Neural cell (in vitro differentiated cells): ENCODE measurements around the gene VSIG8. TPM values are rescaled to one million over a fixed set of nuclear protein-coding genes. Genes with fewer than 3 reads are reported as not detected.

Experiments
- H2AFZ ChIP-seq: fragments of 200-600, 300-800 bp; sonication (generic), shearing (Covaris generic); 2 replicates; pipeline ENCODE4 v1.6.0; 2014; ENCODE audit warnings: low read depth, mild to moderate bottlenecking, antibody characterized with exemption, low read length, moderate library complexity
- H3F3A ChIP-seq: fragments of 200-600 bp; shearing (Covaris generic); 2 replicates; pipeline ENCODE4 v1.6.1; 2016; ENCODE audit warnings: mild to moderate bottlenecking, moderate library complexity, mixed read lengths, antibody characterized with exemption, low read length; ENCODE audit not compliant: insufficient read depth, poor library complexity, severe bottlenecking
- H3K27ac ChIP-seq: fragments of 200-600, 300-800 bp; sonication (generic), shearing (Covaris generic); 2 replicates; pipeline ENCODE4 v1.5.1; 2014; ENCODE audit warnings: mild to moderate bottlenecking, low read length, moderate library complexity
- H3K27me3 ChIP-seq: fragments of 300-800, 200-600 bp; sonication (generic), shearing (Covaris generic); 2 replicates; pipeline ENCODE4 v1.6.0; 2014; ENCODE audit warnings: mild to moderate bottlenecking, low read depth, low read length, moderate library complexity; ENCODE audit not compliant: insufficient read depth
- H3K36me3 ChIP-seq: fragments of 300-800, 200-600 bp; sonication (generic), shearing (Covaris generic); 2 replicates; pipeline ENCODE4 v1.5.1; 2014; ENCODE audit warnings: mild to moderate bottlenecking, antibody characterized with exemption, low read length, moderate library complexity; ENCODE audit not compliant: insufficient read depth
- H3K4me2 ChIP-seq: fragments of 300-800, 200-600 bp; sonication (generic), shearing (Covaris generic); 2 replicates; pipeline ENCODE4 v1.6.0; 2014; ENCODE audit warnings: mild to moderate bottlenecking, low read length
- H3K4me3 ChIP-seq: fragments of 300-800, 200-600 bp; sonication (generic), shearing (Covaris generic); 2 replicates; pipeline ENCODE4 v1.5.1; 2014; ENCODE audit warnings: mild to moderate bottlenecking, low read length, moderate library complexity
- H3K79me2 ChIP-seq: fragments of 200-600 bp; shearing (Covaris generic); replicated peaks from 2 replicates; pipeline ENCODE4 v1.6.0; 2014; ENCODE audit warnings: mild to moderate bottlenecking, low read length, moderate library complexity; ENCODE audit not compliant: insufficient read depth
- H3K9ac ChIP-seq: fragments of 300-800, 200-600 bp; sonication (generic), shearing (Covaris generic); 2 replicates; pipeline ENCODE4 v1.6.1; 2016; ENCODE audit warnings: mild to moderate bottlenecking, low read length, mixed read lengths
- H3K9me2 ChIP-seq: fragments of 200-600 bp; shearing (Covaris generic); 2 replicates; pipeline ENCODE4 v1.6.1; 2016; ENCODE audit warnings: mild to moderate bottlenecking, low read length, mixed read lengths; ENCODE audit not compliant: insufficient read depth
- H3K9me3 ChIP-seq: fragments of 200-600, 300-800 bp; sonication (generic), shearing (Covaris generic); 2 replicates; pipeline ENCODE4 v1.6.1; 2016; ENCODE audit warnings: mild to moderate bottlenecking, mixed run types, low read length, moderate library complexity, mixed read lengths
- H4K20me1 ChIP-seq: fragments of 200-600 bp; shearing (Covaris generic); 2 replicates; pipeline ENCODE4 v1.6.1; 2016; ENCODE audit warnings: mild to moderate bottlenecking, mixed run types; ENCODE audit not compliant: insufficient read depth
- CTCF ChIP-seq: fragments of 450-650 bp; IDR thresholded peaks from 2 replicates; pipeline ENCODE4 v1.5.1; 2014; ENCODE audit warnings: antibody characterized with exemption, mild to moderate bottlenecking, moderate library complexity; ENCODE audit not compliant: poor library complexity, severe bottlenecking
- EP300 ChIP-seq: fragments of 450-650 bp; conservative IDR thresholded peaks from 2 replicates; pipeline ENCODE4 v1.6.1; 2014; ENCODE audit warnings: antibody characterized with exemption, mild to moderate bottlenecking, moderate library complexity; ENCODE audit not compliant: poor library complexity, severe bottlenecking
- EZH2 ChIP-seq: fragments of 200-600, 300-800 bp; shearing (Covaris generic), sonication (generic); IDR thresholded peaks from 2 replicates; pipeline ENCODE4 v1.6.1; 2014; ENCODE audit warnings: antibody characterized with exemption, low read length, borderline replicate concordance, mild to moderate bottlenecking; ENCODE audit not compliant: insufficient read depth, poor library complexity, severe bottlenecking
- MXI1 ChIP-seq: fragments of 450-650 bp; conservative IDR thresholded peaks from 2 replicates; pipeline ENCODE4 v1.6.1; 2014; ENCODE audit warnings: antibody characterized with exemption, mild to moderate bottlenecking; ENCODE audit not compliant: poor library complexity, severe bottlenecking
- POLR2AphosphoS5 ChIP-seq: IDR thresholded peaks from 2 replicates; pipeline ENCODE4 v1.6.1; 2012
- RAD21 ChIP-seq: fragments of 450-650 bp; conservative IDR thresholded peaks from 2 replicates; pipeline ENCODE4 v1.6.1; 2014; ENCODE audit warnings: antibody characterized with exemption, mild to moderate bottlenecking, moderate library complexity
- REST ChIP-seq: IDR thresholded peaks from 2 replicates; pipeline ENCODE4 v1.6.1; 2012; ENCODE audit warnings: borderline replicate concordance
- SMC3 ChIP-seq: fragments of 450-650 bp; conservative IDR thresholded peaks from 2 replicates; pipeline ENCODE4 v1.6.1; 2014; ENCODE audit warnings: antibody characterized with exemption, mild to moderate bottlenecking, moderate library complexity; ENCODE audit not compliant: poor library complexity
- TAF1 ChIP-seq: IDR thresholded peaks from 2 replicates; pipeline ENCODE4 v1.6.1; 2012; ENCODE audit warnings: low read depth
- polyA plus RNA-seq: library from polyadenylated mRNA; depleted of rRNA; stranded (reverse); fragments of >200 nt; gene quantifications from 2 replicates; pipeline ENCODE4 v1.2.3, GENCODE V29; 2014

VSIG8 gene
- polyA plus RNA-seq, 1 donor from 2014 or later, result 0.37 TPM

GRCh38 chr1:159845751-159846629 lies 16.5 kb downstream of the VSIG8 start:
- Histone ChIP-seq H3K9me2 (no peaks in the 10 kb centered on the region), H3K27me3 (peaks cover 52% of the 10 kb centered on the region), H3F3A (no peaks in the 10 kb centered on the region), H3K36me3 (no peaks in the 10 kb centered on the region), H3K4me2 (no peak overlapping the region), H4K20me1 (no peaks in the 10 kb centered on the region), H3K27ac (no peak overlapping the region), H3K9ac (no peak overlapping the region), H3K4me3 (no peak overlapping the region), H3K9me3 (no peaks in the 10 kb centered on the region), H2AFZ (no peak overlapping the region), H3K79me2 (no peaks in the 10 kb centered on the region)
- TF ChIP-seq POLR2AphosphoS5 (no peak), TAF1 (no peak), MXI1 (no peak), CTCF (no peak), EP300 (no peak), SMC3 (no peak)

- Histone ChIP-seq H3K4me2 (no peak overlapping the region), H4K20me1 (no peaks in the 10 kb centered on the region), H3K27me3 (peaks cover 53% of the 10 kb centered on the region), H2AFZ (no peak overlapping the region), H3K36me3 (no peaks in the 10 kb centered on the region), H3K79me2 (no peaks in the 10 kb centered on the region), H3K27ac (no peak overlapping the region), H3K4me3 (no peak overlapping the region), H3K9me3 (no peaks in the 10 kb centered on the region), H3K9me2 (no peaks in the 10 kb centered on the region), H3K9ac (no peak overlapping the region), H3F3A (no peaks in the 10 kb centered on the region)
- TF ChIP-seq RAD21 (no peak), MXI1 (no peak), SMC3 (no peak), REST (no peak), EP300 (no peak), TAF1 (no peak), EZH2 (no peak), POLR2AphosphoS5 (no peak), CTCF (no peak)
Measured at GRCh38 chr1:159843459-159843858, 19.0 kb downstream of the VSIG8 start.
